Muscle layer of colon (tissue), 2 donors: Measurements from ENCODE around the gene DCLK1.

Source experiments
- H3K27ac ChIP-seq: one replicate; pipeline ENCODE4 v1.7.0; 2013; ENCODE audit warnings: low read depth, mild to moderate bottlenecking, low read length, moderate library complexity
- H3K27me3 ChIP-seq, 2 donors: one replicate each; pipeline ENCODE4 v1.7.0; 2013; ENCODE audit warnings: low read length in 2 of 2, mild to moderate bottlenecking in 2 of 2; ENCODE audit not compliant: insufficient read depth in 2 of 2, control insufficient read depth in 1 of 2
- H3K36me3 ChIP-seq: one replicate; pipeline ENCODE4 v1.7.0; 2013; ENCODE audit warnings: mild to moderate bottlenecking, low read length; ENCODE audit not compliant: insufficient read depth
- H3K4me1 ChIP-seq: one replicate; pipeline ENCODE4 v1.7.0; 2013; ENCODE audit warnings: mild to moderate bottlenecking, low read length; ENCODE audit not compliant: insufficient read depth
- H3K4me3 ChIP-seq, 2 donors: one replicate each; pipeline ENCODE4 v1.7.0; 2013; ENCODE audit warnings: low read length in 2 of 2, low read depth in 1 of 2, mild to moderate bottlenecking in 1 of 2, moderate library complexity in 1 of 2
- H3K9ac ChIP-seq: one replicate; pipeline ENCODE4 v1.7.0; 2013; ENCODE audit warnings: low read length
- H3K9me3 ChIP-seq: one replicate; pipeline ENCODE4 v1.7.0; 2013; ENCODE audit warnings: mild to moderate bottlenecking, low read length
- donor health status: abdominal sarcoma.
- donor health status: Adenocarcinoma of cecum.

The DCLK1 gene

DNA sequence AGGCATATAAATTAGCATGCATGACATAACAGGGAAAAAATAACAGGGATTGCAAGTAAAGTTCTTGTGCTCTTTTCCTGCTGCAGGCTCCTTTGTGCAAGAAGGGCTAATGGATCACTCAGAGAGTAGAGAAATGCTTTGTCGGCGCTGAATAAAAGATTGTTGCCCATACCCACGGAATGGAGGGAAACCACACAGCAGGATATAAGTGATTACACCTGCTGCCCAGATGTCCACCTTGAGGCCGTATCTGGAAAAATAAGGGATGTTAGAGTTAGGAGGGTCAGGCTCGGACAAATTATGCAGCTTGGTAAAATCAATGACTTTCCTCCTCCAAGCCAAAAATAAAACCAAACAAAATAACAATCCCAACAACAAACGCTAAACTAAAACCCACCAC is 322.3 kb downstream of the DCLK1 start:
- Histone ChIP-seq H3K4me1 (no peaks in the 10 kb centered on the region), H3K36me3 (no peaks in the 10 kb centered on the region), H3K9me3 (no peaks in the 10 kb centered on the region), H3K27ac (no peak overlapping the region), H3K4me3 (no peak overlapping the region), H3K9ac (no peak overlapping the region), H3K27me3 (no peaks in the 10 kb centered on the region)

DNA sequence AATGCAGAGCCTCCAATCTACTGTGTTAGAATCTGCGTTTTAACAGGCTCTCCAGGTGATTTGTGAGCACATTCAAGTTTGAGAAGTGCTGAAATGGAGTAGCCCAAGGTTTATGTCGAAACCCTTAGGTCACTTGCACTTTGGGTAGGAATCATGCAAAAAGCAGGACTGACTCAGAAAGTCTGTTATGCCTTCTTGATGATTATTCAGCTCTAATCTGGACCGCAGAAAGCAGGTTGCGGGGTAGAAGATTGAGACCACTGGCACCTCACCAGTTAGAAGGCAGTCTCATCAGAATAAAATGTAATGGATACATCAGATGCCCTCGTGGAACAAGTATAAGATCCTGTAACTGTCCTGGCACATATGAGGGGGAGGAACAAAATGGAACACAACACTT is 326.3 kb downstream of the DCLK1 start:
- H3K4me3 ChIP-seq = no peak overlapping the region
- no peak overlapping the region for H3K9ac ChIP-seq
- H3K27me3 ChIP-seq = no peaks in the 10 kb centered on the region
- no peaks in the 10 kb centered on the region for H3K36me3 ChIP-seq
- H3K27ac ChIP-seq = no peak overlapping the region
- H3K9me3 ChIP-seq = no peaks in the 10 kb centered on the region
- H3K4me1 ChIP-seq = no peaks in the 10 kb centered on the region

DNA sequence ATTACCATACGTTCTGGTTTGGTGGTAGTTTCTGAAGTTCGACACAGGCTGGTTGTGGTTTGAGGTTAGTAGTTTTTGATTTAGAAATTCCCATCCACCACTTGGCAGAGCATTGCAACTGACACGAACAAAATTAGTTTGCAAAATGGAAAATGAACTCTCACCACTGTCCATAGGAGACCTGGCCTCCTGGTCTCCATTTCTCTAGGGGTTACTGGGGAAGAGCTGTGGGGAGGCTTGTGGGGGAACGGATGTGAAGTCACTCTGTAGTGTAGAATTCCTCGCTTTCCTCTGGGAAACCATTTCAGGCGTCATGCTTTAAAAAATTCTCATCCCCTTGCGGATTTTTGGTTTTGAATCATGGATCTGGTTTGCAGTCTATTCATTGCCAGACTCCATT is 333.2 kb downstream of the DCLK1 start:
- H3K9ac ChIP-seq = no peak overlapping the region
- no peak overlapping the region for H3K27ac ChIP-seq
- no peak overlapping the region for H3K4me3 ChIP-seq
- H3K4me1 ChIP-seq = peaks cover 20% of the 10 kb centered on the region
- no peaks in the 10 kb centered on the region for H3K27me3 ChIP-seq
- H3K9me3 ChIP-seq = no peaks in the 10 kb centered on the region
- H3K36me3 ChIP-seq = no peaks in the 10 kb centered on the region

DNA sequence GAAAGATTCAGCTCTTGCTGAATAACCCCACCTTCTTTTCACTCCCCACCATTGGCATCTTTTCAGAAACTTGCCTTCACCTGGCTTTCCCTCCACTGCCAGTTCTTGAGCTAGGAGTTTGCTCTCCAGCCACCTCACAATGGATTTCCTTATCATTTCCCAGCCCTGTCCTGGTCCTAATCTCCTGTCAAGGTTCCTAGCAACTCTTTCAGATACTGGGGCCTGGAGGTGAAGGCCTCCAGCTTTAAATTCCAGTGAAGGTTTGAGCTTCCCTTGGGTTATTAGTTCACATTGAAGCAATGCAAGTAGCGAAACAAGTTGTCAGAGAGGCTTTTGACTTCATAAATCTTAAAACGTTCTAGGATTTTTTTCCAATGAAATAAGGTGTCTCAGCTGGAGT is 333.9 kb downstream of the DCLK1 start:
- no peaks in the 10 kb centered on the region for H3K9me3 ChIP-seq
- H3K27ac ChIP-seq = no peak overlapping the region
- H3K27me3 ChIP-seq = no peaks in the 10 kb centered on the region
- no peaks in the 10 kb centered on the region for H3K36me3 ChIP-seq
- H3K4me1 ChIP-seq = peaks cover 26% of the 10 kb centered on the region
- no peak overlapping the region for H3K9ac ChIP-seq
- H3K4me3 ChIP-seq = no peak overlapping the region

DNA sequence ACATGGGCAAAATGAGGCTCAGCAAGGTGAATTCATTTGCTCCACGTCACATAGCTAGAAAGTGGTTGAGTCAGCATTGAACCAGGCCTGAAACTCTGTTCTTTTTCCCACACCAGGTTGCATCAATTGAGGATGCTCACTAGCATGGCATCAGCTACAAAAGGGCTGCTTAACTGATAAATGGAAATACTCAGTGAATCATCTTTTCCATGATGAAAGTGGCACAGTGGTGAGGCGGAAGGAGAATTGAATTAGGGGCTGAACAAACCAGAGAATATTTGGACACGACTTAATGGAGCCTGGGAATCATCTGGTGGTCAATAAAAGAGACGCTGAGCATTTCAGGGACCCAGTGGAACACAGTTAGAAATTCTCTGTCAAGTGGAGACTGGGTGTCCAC is 334.6 kb downstream of the DCLK1 start:
- peaks cover 32% of the 10 kb centered on the region for H3K4me1 ChIP-seq
- H3K9me3 ChIP-seq = no peaks in the 10 kb centered on the region
- no peak overlapping the region for H3K9ac ChIP-seq
- H3K4me3 ChIP-seq = no peak overlapping the region
- H3K27ac ChIP-seq = no peak overlapping the region
- H3K36me3 ChIP-seq = no peaks in the 10 kb centered on the region
- no peaks in the 10 kb centered on the region for H3K27me3 ChIP-seq

DNA sequence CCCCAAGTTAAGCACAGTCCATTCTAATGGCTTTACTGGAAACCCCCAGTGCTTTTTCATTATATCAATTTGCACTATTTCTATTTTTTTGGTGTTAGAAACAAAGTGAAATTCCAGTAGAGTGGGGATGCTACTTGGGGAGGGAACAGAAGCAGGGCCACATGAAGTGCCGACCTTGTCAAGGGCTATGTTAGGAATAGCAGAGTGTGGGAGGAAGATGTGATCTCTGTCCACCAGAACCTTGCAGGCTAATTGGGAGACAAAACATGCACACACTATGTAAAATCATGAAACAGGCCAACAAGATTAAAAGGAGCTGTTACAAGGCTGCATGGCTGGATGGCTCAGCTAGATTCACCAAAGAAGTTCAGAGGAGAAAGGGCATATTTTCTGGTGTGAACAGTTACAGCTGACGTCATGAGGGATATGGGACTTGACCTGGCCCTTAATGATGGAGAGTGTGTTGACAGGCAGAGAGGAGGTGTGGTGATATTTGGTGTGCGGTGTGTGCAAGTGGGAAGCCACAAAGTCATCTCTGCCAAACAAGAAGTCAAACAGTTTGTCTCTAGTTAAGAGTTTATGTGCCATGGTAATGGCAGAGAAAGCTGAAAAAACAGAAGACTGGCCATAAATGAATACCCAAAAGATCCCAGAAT is 336.3 kb downstream of the DCLK1 start:
- H3K27me3 ChIP-seq = no peaks in the 10 kb centered on the region
- H3K4me3 ChIP-seq = no peak overlapping the region
- H3K27ac ChIP-seq = no peak overlapping the region
- peaks cover 37% of the 10 kb centered on the region for H3K4me1 ChIP-seq
- H3K36me3 ChIP-seq = no peaks in the 10 kb centered on the region
- H3K9ac ChIP-seq = no peak overlapping the region
- H3K9me3 ChIP-seq = no peaks in the 10 kb centered on the region

DNA sequence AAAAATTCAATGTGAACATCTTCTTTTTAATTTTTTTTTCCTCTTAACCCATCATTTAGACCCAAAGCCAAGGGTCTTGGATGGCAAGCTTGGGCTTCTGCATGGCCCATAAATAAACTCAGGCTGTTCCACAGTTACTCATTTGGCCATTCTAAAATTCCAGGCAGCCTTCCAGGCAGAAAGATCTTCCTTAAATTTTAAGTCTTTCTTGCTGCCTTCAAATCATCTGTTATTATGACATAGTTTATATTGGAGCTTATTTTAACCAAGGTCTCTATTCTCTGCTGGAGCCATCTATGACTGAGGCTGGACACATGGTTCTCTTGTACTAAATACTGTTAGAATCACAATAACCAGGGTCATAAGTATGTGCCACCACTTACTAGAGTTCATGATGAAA is 337.4 kb downstream of the DCLK1 start:
- peak overlapping the region; percentile 14 for H3K27ac ChIP-seq
- H3K9me3 ChIP-seq = no peaks in the 10 kb centered on the region
- H3K4me1 ChIP-seq = peaks cover 37% of the 10 kb centered on the region
- H3K36me3 ChIP-seq = no peaks in the 10 kb centered on the region
- no peaks in the 10 kb centered on the region for H3K27me3 ChIP-seq
- H3K9ac ChIP-seq = no peak overlapping the region
- no peak overlapping the region for H3K4me3 ChIP-seq

DNA sequence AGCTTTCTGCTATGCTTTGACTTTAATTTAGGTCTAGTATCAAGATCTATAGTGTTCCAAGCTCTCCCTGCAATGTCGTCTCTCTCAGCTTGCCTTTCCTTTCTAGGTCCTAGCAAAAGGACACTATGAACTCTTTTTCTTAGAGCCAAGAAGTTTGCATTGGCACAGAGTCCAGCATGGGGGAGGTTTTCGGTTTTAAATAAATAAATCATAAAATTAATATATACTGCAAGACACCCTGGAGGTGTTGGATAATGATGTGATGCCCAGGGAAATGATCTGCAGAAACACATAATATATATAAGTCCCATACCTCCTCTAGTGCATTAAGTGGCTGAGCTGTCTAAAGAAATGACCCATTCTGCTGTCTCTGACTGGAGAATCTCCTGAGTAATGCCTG is 338.3 kb downstream of the DCLK1 start:
- no peak overlapping the region for H3K9ac ChIP-seq
- H3K36me3 ChIP-seq = no peaks in the 10 kb centered on the region
- no peak overlapping the region for H3K4me3 ChIP-seq
- no peaks in the 10 kb centered on the region for H3K27me3 ChIP-seq
- H3K4me1 ChIP-seq = peaks cover 37% of the 10 kb centered on the region
- peak overlapping the region; percentile 66 for H3K27ac ChIP-seq
- H3K9me3 ChIP-seq = no peaks in the 10 kb centered on the region

DNA sequence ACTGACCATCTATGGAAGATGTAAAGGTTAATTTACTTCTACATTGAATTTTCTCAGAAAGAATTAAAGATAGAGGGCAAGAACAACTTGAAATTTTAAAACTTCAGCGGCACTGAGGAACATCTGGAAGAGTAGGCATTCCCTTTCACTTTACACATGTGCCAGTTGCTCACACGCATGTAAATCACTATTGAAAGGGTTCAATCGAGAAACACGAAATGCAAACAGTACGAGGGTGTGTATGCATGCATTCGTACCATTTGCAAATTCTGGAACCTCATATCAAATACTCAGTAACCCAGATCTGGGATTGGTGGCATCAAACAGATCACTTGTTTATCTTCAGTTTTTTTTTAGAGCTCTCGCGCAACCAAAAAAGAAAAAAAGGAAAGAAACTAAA is 339.2 kb downstream of the DCLK1 start:
- H3K4me1 ChIP-seq = peaks cover 37% of the 10 kb centered on the region

DNA sequence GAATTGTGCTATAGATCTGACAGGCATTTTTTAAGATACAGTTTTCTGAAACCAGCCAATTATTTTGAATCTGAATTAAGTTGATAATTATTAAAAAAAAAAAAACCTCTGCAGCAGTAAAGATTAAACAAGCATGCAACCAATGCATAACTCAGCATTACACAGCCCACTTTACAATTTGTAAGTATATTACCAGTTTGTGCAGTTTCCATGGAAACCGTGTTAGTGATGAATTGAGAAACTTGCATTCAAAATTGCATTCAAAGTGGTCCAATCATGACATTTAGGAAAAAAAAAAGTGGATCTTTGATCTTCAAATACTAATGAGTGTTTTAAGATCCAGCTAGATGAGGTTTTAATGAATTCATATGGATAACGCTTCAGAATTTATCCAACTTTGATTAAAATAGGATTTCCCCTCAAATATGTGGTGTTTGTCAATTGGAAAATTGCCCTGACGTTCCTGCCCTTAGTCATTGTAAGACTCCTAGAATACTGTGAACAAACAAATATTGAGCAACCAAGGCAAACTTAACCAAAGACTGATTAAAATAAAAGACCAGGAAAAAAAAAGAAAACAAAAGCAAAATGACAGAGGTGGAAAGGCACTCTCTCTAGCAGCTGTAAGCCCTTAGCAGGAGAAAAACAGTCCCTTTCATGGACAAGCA is 339.9 kb downstream of the DCLK1 start:
- Histone ChIP-seq H3K9ac (no peak overlapping the region), H3K4me3 (no peak overlapping the region), H3K27me3 (no peaks in the 10 kb centered on the region), H3K36me3 (no peaks in the 10 kb centered on the region), H3K27ac (no peak overlapping the region), H3K4me1 (peaks cover 37% of the 10 kb centered on the region), H3K9me3 (no peaks in the 10 kb centered on the region)

More for the DNA sequence above, 339.2 kb downstream of the DCLK1 start:
- Histone ChIP-seq H3K27me3 (no peaks in the 10 kb centered on the region), H3K9ac (no peak overlapping the region), H3K4me3 (no peak overlapping the region), H3K36me3 (no peaks in the 10 kb centered on the region), H3K9me3 (no peaks in the 10 kb centered on the region), H3K27ac (no peak overlapping the region)

DNA sequence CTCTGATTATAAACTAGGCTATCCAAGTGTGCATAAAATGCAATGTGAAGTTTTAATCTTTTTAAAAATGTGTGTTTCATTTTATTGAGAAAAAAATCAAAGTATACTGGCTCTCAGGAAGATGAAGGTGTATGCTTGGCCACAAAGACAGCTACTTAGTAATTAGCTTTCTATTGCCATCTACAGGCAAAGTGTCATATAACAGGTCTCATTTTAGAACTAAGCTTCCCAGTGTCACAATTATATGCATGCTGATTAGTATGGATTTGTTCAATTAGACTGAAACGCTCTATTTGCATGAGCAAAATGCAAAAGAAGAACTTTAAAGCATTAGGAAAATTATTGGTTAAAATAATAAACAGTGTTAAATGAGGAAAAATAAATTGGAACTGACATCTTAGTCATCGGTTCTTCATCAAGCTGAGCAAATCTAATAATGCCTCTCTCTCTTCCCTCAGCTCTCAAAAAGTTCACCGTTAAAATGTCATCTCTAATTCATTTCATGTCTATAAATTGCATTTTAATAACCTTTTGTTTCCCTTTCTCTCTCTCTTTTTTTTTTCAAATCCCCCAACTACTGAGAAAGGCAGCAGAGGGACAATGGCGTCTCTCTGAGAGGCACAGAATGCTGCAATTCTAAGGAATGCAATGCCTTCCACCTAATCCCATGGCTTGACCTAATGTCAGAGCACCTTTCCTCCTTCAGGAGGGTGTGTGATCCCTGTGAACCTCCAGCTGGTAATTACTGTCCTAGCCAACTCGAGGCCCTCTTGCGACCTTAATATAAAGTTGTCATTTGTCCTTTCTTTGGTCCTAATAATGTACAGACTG is 341.6 kb downstream of the DCLK1 start:
- H3K27me3 ChIP-seq = no peaks in the 10 kb centered on the region
- H3K36me3 ChIP-seq = no peaks in the 10 kb centered on the region
- no peak overlapping the region for H3K27ac ChIP-seq
- H3K4me1 ChIP-seq = peaks cover 38% of the 10 kb centered on the region
- H3K9me3 ChIP-seq = no peaks in the 10 kb centered on the region
- H3K9ac ChIP-seq = no peak overlapping the region
- no peak overlapping the region for H3K4me3 ChIP-seq
